Stimulated activated CD4-positive, alpha-beta T cell treated with anti-CD3 and anti-CD28 coated beads, Interleukin-2, amount 100 ng/mL, for 48 hours (primary cell): Measurements from ENCODE around the gene EFCAB13.
"Not testable (repeated sequence)": the region's sequence is repeated elsewhere in the genome, so short reads cannot be mapped to it uniquely, and the experiment has no call there.

Source experiments
- DNase-seq, 2 donors: peaks; one replicate each; pipeline ENCODE4 v3.0.0-alpha.2; 2020

The EFCAB13 gene

DNA sequence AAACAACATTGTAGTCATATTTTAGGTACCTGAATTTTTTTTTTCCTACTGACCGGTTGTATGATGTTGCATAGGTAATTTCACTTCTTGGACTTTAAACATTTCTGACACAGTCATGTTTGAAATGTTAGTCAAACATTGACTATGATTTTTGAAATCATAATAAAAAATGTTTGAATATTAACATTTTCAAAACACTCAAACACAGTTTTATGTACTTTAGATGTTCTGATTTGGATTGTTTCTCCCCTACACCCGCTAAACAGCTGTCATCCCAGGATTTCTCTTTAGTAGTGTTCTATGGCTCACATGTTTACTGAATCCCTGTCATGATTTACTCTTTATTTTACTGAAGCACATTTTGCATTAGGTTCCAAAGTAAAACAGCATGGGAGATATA lies 104.2 kb downstream of the EFCAB13 start:
- no peak for DNase-seq

DNA sequence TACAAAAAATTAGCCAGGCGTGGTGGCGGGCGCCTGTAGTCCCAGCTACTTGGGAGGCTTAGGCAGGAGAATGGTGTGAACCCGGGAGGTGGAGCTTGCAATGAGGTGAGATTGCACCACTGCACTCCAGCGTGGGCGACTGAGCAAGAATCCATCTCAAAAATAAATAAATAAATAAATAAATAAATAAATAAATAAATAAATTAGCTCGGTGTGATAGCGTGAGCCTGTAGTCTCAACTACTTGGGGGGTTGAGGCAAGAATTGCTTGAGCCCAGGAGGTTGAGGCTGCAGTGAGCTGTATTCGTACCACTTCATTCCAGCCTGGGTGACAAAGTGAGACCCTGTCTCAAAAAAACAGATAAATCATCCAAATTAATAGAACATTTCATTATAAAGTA lies 108.5 kb downstream of the EFCAB13 start:
- not testable (repeated sequence) for DNase-seq

DNA sequence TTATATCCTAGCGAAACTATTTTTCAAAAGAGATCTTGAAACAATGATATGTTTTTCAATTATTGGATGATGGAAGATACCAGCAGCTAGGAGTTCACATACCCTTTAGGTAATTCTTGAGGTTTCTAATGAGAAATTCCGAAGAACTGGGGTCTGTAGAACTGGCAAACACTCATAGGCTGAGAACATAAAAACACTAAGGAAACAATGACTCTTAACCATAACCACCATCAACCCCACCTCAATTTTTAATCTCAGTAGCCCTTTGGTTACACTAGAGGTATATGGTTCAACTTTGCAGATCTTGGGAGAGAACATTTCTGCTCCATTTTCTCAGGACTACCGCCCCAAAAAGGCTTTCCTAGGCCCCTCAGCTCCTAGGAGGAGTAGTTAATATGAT lies 141.4 kb downstream of the EFCAB13 start:
- DNase-seq, result no peak

DNA sequence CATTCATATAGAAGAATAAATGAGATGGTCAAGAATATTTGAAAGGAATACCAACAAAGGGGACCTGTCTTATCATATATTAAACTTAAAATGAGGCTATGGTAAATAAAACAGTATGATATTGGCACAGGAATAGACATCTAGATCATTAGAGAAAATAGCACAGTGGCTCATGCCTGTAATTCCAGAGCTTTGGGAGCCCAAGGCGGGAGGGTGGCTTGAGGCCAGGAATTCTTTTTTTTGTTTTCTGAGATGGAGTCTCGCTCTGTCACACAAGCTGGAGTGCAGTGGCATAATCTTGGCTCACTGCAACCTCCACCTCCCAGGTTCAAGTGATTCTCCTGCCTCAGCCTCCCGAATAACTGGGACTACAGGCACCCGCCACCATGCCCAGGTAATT lies 143.2 kb downstream of the EFCAB13 start:
- DNase-seq, result not testable (repeated sequence)

DNA sequence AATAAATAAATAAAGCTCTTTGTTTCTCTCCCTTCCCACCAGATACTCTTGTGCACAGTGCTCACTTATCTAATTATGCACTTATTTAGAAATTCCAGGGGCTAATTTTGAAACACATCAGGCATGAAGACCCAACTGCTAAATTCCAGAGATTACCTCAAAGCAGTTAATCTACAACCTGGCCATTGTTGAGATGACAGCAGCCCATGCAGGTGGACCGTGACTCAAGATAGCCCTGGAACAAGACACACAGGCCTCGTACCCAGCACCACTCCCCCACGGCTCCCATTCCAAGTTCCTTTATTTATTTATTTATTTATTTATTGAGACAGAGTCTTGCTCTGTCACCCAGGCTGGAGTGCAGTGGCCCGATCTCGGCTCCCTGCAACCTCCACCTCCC lies 147.1 kb downstream of the EFCAB13 start:
- DNase-seq, result no peak

DNA sequence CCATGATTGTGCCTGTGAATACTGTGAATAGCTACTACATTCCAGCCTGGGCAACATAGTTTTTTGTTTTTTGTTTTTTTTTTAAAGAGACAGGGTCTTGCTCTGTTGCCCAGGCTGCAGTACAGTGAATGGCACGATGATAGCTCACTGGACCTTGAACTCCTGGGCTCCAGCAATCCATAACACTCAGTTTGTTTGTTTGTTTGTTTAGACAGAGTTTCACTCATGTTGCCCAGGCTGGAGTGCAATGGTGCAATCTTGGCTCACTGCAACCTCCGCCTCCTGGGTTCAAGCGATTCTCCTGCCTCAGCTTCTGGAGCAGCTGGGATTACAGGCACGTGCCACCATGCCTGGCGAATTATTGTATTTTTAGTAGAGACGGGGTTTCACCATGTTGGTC lies 148.3 kb downstream of the EFCAB13 start:
- DNase-seq, result not testable (repeated sequence)
